Retinal pigment epithelial cell (primary cell): ENCODE results near the gene IGFBP4.
A peak's percentile ranks its signal among the peaks of the same experiment; 100 is the strongest.

Experiments
- DNase-seq: peaks from one replicate; pipeline ENCODE4 v3.0.0-alpha.2; 2010; ENCODE audit warnings: low read depth
- H3K4me3 ChIP-seq: 2 replicates; pipeline ENCODE4 v1.5.1; 2011; ENCODE audit warnings: mild to moderate bottlenecking, low read length, control low read depth, moderate library complexity
- TF ChIP-seq, protein P1 (sequence below): conservative IDR thresholded peaks from 2 replicates; pipeline ENCODE4 v1.5.1; 2011; ENCODE audit warnings: low read depth, low read length, control low read depth, inconsistent platforms

IGFBP4 gene

DNA sequence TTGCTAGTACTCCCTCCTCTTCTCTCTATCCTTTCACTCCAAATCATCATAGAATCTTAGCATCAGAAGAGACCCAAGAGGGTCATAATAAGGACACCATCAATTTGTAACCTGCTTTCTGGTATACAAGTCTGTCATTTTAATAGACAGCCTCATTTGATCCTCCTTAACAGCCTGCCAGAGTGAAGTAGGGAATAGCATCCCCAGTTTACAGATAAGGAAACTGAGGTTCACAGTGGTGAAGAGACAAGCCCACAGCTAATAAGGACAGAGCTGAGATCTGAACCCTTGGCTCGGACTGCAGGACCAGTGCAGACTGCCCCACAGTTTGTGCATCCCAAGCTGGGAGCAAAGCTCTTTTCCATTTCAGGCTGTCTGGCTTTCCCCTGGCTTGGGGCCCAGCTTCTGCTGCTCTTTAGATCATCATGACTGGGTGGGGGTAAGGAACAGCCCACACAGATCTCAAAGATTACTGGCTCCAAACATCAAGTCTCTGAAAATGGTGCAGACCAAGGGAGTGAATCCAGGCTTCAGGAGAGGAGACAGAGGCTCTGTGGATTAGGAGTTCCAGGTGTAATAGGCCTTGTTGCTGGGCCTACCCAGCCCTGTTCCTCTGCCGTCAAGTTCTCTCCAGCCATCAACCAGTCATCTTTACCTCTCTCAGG lies 10.3 kb upstream of the IGFBP4 start:
- no peak overlapping the region for H3K4me3 ChIP-seq
- TF ChIP-seq, protein P1, sequence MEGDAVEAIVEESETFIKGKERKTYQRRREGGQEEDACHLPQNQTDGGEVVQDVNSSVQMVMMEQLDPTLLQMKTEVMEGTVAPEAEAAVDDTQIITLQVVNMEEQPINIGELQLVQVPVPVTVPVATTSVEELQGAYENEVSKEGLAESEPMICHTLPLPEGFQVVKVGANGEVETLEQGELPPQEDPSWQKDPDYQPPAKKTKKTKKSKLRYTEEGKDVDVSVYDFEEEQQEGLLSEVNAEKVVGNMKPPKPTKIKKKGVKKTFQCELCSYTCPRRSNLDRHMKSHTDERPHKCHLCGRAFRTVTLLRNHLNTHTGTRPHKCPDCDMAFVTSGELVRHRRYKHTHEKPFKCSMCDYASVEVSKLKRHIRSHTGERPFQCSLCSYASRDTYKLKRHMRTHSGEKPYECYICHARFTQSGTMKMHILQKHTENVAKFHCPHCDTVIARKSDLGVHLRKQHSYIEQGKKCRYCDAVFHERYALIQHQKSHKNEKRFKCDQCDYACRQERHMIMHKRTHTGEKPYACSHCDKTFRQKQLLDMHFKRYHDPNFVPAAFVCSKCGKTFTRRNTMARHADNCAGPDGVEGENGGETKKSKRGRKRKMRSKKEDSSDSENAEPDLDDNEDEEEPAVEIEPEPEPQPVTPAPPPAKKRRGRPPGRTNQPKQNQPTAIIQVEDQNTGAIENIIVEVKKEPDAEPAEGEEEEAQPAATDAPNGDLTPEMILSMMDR, result no peak
- no peak for DNase-seq

DNA sequence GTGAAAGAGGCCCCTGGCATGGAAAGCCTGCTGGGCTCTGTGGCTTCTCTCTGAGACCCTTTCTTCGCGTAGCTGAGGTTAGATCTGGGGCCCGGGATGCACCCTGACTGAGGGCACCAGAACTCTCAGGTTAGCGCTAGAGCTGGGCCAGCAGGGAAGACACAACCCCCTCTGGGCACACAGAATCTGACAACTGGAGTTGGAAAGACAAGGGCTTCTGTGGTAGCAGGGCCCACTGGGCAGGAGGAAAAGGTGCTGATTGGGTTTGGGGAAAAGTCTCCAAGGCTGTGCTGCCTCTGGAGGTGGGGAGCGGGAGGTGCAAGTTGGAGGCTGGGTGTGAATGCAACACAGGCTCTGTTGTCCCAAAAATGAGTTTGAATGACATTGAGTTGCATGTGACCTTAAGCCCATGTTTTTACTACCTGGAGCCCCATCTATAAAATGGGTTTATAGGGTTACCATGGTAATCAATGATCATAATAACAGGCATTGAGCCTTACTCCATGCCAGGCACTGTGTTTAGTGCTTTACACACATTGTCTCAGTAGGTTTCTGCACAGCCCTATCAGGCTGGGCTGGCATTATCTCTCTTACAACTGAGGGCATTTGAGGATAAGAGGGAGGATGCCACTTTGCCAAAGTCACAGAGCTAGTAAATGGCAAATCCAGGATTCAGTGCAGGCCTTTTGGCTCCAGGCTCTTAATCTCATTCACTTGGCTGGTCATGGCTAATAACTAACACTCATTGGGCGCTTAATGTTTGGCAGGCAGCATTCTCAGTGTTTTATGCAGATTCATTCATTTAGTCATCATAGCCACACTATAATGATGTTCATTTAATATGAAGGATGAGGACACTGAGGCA lies 9.5 kb upstream of the IGFBP4 start:
- TF ChIP-seq, protein P1, result peak; percentile 61
- no peak overlapping the region for H3K4me3 ChIP-seq
- DNase-seq, result no peak

DNA sequence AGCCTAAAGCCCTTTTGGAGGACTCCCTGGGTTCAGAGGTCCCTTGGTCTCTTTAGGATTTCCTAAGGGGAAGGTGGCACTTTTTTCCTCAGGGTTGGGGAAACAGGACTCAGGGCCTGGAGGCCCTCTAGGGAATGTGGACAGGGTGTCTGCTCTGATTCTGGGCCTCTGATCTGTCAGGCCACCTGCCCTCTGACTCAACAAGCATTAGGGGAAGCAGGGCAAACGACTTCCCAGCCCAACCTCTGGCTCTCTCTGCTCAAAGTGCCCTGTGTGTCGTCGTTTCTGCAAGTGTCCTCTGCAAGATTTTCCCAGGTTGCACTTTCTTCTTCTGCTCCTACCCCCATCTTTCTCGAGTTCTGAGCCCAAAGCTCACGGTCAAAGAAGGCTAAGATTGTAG lies 6.6 kb upstream of the IGFBP4 start:
- no peak for DNase-seq
- TF ChIP-seq, protein P1, result no peak
- H3K4me3 ChIP-seq, result no peak overlapping the region

DNA sequence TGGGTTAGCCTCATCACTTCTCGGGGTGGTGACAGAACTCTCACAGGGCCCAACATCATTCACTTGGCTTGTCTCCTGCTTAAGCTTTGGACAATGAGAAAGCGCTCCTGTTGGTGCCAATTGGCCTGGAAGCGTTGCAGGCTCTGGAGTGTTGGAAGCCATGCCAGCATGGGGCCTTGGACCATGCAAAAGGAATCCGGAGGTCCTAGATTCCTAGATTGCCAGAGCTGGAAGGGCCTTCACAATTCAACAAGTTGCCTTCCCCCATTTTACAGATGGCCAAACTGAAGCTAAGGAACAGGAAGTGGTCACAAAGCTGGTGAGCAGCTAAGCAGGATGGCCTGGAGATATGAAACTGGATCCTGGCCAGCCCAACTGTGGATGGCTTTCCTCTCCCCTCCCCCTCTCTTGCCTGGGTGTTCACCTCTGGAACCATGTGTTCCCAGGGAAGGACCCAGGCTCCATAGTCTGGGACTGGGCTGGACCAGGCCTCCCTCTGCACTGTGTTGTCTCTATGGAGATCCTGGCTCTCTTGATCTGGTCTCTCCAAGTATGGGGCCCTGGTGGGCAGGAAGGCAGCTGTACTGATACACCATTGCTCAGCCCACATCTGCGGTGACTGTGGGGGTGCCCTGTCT lies 6.0 kb upstream of the IGFBP4 start:
- H3K4me3 ChIP-seq, result no peak overlapping the region
- DNase-seq, result no peak

DNA sequence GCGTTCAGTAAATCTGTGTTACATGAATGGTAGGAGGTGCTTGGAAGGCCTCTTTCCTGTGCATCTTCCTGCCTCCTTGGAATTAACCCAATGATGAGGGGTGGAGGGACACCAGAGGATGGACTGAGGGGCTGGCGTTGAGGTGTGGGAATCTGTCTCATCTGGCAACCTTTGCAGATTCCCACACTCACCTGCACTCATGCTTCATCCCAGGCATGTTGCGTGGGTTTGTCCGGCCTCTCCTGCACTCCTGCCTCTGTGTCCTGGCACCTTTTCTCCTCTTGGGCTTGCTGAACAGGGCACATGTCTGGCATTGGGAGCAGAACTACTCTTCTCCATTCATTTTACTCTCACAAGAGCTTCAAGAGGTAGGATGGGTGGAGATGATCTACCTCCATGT lies 3.1 kb upstream of the IGFBP4 start:
- no peak overlapping the region for H3K4me3 ChIP-seq
- TF ChIP-seq, protein P1, result no peak
- DNase-seq, result no peak

More for the DNA sequence above, 6.0 kb upstream of the IGFBP4 start:
- TF ChIP-seq, protein P1, result no peak

DNA sequence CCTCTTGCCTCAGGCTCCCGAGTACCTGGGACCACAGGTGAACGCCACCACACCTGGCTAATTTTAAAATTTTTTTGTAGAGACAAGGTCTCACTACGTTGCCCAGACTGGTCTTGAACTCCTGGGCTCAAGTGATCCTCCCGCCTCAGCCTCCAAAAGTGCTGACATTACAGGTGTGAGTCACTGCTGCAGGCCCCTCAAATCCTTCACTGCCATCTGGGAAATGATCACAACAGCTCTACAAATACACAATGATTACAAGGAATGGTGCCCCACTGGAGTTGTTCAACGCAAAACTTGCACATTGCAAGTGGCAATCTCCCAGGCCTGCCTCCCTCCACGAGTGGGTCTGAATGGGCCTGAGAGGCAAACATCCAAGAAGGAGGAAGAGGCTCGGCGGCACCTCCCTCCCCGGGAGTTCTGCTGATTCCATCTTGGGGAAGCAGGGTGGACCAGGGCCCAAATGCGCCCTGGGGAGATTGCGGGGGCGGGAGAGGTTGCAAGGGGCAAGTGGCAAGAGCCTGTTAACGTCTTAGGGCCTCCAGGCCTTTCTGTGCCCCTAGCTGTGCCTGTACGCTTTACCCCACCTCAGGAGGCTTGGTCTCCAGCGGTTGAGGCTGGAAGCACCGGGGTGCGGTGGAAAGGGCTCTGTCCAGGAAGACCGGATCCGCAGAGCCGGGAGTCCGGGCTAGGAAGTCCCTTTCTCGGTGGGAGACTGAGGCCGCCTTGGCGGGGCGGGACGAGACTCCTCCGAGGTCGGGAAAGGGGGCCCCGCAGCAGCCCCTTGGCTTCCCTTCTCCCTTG lies 656 bp upstream of the IGFBP4 start:
- H3K4me3 ChIP-seq, result peak overlapping the region; percentile 23
- no peak for DNase-seq
- TF ChIP-seq, protein P1, result no peak
